Inflammatory macrophage (primary cell): ENCODE results near the gene USP31.
A peak's percentile ranks its signal among the peaks of the same experiment; 100 is the strongest.

Experiments
- DNase-seq, 2 donors: peaks; one replicate each; pipeline ENCODE4 v3.0.0-alpha.2; 2020 to 2022
- total RNA-seq, 18 experiments: gene quantifications; one replicate each; lab custom pipeline; 2026; ENCODE audit warnings: mixed read lengths in 6 of 18, inconsistent platforms in 2 of 18; lab: John Stamatoyannopoulos, UW

The USP31 gene, protein sequence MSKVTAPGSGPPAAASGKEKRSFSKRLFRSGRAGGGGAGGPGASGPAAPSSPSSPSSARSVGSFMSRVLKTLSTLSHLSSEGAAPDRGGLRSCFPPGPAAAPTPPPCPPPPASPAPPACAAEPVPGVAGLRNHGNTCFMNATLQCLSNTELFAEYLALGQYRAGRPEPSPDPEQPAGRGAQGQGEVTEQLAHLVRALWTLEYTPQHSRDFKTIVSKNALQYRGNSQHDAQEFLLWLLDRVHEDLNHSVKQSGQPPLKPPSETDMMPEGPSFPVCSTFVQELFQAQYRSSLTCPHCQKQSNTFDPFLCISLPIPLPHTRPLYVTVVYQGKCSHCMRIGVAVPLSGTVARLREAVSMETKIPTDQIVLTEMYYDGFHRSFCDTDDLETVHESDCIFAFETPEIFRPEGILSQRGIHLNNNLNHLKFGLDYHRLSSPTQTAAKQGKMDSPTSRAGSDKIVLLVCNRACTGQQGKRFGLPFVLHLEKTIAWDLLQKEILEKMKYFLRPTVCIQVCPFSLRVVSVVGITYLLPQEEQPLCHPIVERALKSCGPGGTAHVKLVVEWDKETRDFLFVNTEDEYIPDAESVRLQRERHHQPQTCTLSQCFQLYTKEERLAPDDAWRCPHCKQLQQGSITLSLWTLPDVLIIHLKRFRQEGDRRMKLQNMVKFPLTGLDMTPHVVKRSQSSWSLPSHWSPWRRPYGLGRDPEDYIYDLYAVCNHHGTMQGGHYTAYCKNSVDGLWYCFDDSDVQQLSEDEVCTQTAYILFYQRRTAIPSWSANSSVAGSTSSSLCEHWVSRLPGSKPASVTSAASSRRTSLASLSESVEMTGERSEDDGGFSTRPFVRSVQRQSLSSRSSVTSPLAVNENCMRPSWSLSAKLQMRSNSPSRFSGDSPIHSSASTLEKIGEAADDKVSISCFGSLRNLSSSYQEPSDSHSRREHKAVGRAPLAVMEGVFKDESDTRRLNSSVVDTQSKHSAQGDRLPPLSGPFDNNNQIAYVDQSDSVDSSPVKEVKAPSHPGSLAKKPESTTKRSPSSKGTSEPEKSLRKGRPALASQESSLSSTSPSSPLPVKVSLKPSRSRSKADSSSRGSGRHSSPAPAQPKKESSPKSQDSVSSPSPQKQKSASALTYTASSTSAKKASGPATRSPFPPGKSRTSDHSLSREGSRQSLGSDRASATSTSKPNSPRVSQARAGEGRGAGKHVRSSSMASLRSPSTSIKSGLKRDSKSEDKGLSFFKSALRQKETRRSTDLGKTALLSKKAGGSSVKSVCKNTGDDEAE (N-terminal part only)
- total RNA-seq, result 6.7 to 28.3 (median 17.0) reads per million in 18 experiments

DNA sequence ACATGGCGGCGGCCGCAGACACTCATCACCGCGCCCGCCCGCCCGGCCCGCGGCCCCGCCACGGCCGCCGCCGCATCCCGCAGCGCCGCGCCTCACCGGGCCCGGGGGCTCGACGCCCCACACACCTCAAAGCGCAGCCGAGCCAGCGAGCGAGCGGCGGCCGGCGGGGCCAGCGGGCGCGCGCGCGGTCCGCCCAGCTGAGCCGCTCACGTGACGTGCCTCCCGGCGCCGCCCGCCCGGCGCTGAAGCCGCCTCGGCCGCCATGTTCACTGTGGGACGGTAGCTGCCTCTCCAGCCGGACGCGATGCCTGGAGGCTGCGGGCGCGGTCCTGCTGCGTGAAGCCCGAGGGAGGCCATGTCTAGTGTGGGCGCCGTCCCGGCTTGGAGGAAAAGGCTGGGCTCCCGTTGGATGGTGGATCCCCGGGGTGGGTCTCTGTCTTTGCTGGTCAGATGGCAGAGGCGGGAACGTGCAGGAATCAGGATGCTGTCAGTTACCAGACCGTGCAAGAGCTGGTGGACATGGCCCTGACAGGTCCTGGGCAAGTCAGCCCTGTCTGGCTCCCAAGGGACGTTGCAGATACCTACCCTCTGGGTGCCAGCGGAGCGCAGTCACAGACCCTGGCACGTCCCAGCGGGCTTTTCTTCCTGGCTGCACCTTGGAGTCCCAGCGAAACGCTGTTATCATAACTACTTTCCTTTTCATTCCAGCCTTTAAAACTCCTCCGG, at the start of gene USP31:
Gene USP31 (minus strand): TSS at position 186 of the 726 bp plus-strand sequence. CDS start 182 bp downstream, at position 4.
- DNase-seq, result peak; percentile 94 to 97

DNA sequence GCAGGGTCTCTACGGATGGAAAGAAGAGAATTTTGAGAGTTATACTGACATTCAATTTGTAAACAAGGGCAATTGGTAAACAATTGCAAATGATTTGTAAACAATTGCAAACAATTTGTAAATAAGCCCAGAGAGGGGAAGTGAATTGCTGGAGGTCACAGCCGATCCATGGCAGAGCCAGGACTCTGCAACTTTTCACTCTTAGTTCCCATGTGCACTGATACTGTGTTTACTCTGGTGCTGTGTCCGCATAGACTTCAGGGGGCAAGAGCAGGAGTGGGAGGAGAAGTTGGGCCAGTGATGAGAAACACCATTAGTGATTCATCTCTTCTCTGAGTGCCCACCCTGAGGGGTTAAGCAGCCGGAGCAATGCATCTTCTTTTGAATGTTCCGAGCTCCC, 47.3 kb upstream of the USP31 start:
- DNase-seq, result no peak

- peak; percentile 4 to 16 for DNase-seq
These were observed 46.2 kb upstream of the USP31 start for GRCh38 chr16:23195366-23195978.

DNA sequence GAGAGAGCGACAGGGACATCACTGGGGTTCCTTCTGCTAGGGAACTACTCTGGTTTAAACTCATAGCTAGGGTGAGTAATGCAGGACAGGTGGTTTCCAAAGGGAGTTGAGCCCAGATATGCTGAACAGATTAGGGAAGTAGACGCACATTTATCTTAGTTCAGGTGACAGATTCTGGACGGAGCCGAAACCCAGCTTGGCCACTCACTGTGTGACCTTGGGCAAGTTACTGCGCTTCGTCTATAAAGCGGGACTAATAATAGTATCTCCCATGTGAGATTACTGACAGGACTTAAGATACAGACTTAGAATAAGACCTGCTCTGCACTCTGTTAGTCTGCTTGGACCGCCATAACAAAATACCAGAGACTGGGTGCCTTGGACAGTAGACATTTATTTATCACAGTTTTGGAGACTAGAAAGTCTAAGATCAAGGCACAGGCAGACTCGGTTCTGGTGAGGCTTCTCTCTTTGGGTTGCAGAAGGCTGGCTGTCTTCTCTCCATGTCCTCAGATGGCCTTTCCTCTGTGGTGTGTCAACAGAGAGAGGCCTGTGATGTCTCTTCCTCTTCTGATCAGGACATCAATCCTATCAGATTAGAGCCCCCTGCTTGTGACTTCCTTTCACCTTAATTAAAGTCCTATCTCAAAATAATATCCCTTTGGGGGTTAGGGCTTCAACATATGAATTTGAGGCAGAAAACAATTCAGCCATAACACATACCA, 45.4 kb upstream of the USP31 start:
- DNase-seq, result peak in 1 of 2 donors; percentile 13

DNA sequence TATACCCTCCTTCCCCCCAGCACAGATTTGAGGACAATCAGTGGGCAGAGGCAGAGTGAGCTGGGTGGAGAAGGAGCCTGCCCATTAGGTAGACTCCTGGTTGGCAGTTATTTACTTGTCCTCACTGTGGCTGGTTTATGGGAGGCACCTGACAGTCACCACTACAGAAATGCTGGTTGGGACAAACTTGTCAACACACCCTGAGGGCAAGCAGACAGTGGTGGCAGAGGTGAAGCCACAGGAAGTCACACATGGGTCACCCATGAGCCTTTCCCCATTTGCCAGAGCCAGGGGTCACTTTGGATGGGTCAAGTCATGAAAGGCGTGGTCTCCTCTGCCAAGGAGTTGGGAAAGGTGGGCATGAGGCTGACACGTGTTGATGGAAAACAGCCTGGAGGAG, 39.7 kb upstream of the USP31 start:
- DNase-seq, result no peak

DNA sequence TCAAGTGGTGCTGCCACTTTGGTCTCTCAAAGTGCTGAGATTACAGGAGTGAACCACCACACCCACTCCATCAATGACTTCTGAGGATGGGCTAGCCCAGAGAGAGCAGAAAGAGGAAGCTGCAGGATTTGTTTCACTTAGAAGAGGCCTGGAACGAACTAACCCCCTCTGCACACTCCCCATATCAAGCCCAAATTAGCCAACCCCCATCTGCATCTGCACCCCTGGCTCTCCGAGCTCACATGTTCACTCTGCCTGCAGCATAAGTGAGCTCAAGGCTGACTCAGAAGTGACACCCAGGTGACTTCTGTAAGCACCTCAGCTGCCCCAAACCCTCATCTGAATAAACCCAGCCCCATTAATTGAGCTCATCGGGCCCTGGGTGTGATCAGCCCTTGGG, 38.1 kb upstream of the USP31 start:
- DNase-seq, result no peak

DNA sequence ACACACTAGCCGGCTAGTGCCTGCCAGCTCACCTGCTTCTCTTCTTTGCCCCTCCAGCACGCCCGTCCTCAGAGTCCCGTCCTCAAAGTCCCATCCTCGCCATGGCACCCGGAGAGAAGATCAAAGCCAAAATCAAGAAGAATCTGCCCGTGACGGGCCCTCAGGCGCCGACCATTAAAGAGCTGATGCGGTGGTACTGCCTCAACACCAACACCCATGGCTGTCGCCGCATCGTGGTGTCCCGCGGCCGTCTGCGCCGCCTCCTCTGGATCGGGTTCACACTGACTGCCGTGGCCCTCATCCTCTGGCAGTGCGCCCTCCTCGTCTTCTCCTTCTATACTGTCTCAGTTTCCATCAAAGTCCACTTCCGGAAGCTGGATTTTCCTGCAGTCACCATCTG, 36.9 kb upstream of the USP31 start:
- no peak for DNase-seq

- DNase-seq, result no peak
These were observed 36.4 kb upstream of the USP31 start for GRCh38 chr16:23185656-23186055.

GRCh38 chr16:23183543-23183862, 34.3 kb upstream of the USP31 start:
- DNase-seq, result no peak

GRCh38 chr16:23182679-23183542, 33.7 kb upstream of the USP31 start, which contains the start of gene SCNN1G:
TSS of gene SCNN1G (plus strand) at chr16:23182745. CDS start at chr16:23186272, 3,527 bp downstream.
- DNase-seq, result no peak

GRCh38 chr16:23182206-23182678, 33.0 kb upstream of the USP31 start:
- DNase-seq, result peak; percentile 42 to 71

GRCh38 chr16:23181506-23181905, 32.3 kb upstream of the USP31 start:
- no peak for DNase-seq

DNA sequence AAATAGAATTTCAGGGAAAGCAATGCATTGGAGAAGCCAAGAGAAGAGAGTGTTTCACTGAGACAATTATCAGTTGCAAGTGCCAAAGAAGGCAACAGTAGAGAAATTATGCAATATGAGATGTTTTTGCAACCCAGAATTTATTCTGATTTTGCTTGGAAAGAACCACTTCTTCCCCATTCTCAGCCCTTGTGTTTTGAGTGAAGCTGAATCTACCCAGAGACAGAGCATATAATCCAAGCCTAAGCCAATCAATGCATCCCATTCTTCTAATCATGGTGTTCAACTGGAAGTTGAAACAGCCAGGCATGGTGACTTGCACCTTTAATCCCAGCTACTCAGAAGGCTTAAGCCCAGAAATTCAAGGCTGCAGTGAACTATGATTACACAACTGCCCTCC, 26.4 kb upstream of the USP31 start:
- DNase-seq, result peak; percentile 23 to 68

- DNase-seq, result no peak
These were observed 25.4 kb upstream of the USP31 start for GRCh38 chr16:23174622-23175021.

DNA sequence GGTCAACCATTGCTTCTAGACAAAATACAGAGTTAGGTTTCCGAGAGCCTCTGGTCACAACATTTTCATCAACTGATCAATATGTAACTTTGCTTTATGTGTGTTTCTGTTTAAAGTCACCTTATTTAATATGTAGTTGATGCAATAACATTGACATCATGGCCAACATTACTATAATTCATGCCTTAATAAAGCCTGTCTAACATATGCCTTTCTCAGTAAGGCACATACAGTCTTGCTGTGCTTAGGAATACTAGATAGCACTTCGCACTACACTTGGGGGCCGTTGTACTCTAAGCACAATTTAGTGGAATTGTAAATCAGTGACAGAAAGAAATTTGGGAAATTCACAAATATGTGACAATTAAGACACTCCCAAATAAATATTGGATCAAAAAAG, 23.7 kb upstream of the USP31 start:
- DNase-seq, result no peak

- peak in 1 of 2 donors; percentile 38 for DNase-seq
These were observed 23.3 kb upstream of the USP31 start for GRCh38 chr16:23172583-23172982.

DNA sequence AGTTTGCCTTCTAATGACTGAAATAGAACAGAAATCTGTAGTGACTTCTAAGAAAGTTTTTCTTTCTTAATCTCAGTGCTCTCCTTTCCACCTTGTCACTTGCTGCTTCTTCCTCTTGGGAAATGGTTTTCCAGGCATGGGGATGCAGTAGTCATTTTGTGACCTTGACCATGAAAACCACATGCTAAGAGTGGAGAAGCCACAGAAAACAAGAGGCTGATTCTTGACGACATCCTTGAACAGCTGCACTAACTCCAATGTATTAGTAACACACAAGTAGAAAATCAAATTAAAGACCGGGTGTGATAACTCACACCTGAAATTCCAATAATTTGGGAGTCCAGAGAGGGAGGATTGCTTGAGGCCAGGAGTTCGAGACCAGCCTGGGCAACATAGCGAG, 15.5 kb upstream of the USP31 start:
- no peak for DNase-seq

- DNase-seq, result peak in 1 of 2 donors; percentile 38
These were observed 14.7 kb upstream of the USP31 start for GRCh38 chr16:23163921-23164320.

DNA sequence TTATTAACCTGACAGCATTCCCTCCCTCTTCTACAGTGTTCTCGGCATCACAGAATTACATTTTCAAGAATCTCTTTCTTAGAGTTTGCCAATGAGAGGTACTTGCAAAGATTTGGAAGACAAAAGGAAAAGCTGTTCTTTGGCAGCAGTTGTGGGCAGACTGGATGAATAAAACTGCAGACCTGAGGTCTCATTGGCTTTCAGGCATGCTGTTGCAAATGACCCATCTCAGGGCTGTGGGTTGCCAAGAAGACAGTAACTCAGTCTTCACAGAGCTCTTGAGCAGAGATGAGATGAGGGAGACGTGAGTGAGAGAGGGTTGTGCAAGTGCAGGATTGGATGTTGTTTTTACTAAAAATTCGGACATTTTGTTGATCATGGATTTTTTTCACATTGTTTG, 11.3 kb upstream of the USP31 start:
- DNase-seq, result no peak

DNA sequence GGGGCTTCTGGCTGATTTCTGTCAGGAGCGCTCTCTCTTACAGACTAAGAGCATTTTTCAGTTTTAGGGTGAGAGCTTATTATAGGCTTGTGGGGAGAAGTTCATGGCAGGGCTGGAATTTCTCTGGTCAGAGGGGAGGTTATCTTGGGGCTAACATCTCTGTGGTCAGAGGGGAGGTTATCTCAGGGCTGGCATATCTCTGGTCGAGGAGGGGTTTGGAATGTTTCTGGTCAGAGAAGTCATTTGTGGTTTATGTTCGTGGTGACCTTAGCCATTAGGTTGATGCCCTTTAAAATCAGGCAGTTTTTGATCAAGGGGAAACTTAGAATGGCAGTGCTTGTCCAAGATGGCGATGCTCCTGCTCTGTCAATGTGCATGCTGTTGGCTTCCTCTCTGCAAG, 10.8 kb upstream of the USP31 start:
- DNase-seq, result no peak
